Activated CD4-positive, alpha-beta memory T cell treated with anti-CD3 and anti-CD28 coated beads for 36 hours (primary cell): ENCODE measurements around the gene ASB2. TPM values are rescaled to one million over a fixed set of nuclear protein-coding genes. Genes with fewer than 3 reads are reported as not detected.

Source experiments
- CTCF ChIA-PET: fragments of 350-600 bp; sonication (Branson Sonifier 250); formaldehyde crosslinking; loops from one replicate; lab custom pipeline; 2021; ENCODE audit warnings: antibody characterized with exemption, inconsistent platforms; lab: Charles Lee
- POLR2A ChIA-PET: fragments of 350-600 bp; sonication (Branson Sonifier 250); formaldehyde crosslinking; loops from one replicate; lab custom pipeline; 2021; ENCODE audit warnings: antibody characterized with exemption; lab: Charles Lee
- DNase-seq: peaks from one replicate; pipeline ENCODE4 v3.0.0-alpha.2; 2020
- H3K27ac Mint-ChIP-seq: one replicate; pipeline ENCODE4 v1.8.0; 2021; ENCODE audit warnings: mixed read lengths
- H3K27me3 Mint-ChIP-seq: one replicate; pipeline ENCODE4 v1.8.0; 2021; ENCODE audit warnings: mixed read lengths
- H3K36me3 Mint-ChIP-seq: one replicate; pipeline ENCODE4 v1.8.0; 2021; ENCODE audit warnings: mixed read lengths
- H3K4me1 Mint-ChIP-seq: one replicate; pipeline ENCODE4 v1.8.0; 2021; ENCODE audit warnings: low read depth, mixed read lengths
- H3K4me3 Mint-ChIP-seq: one replicate; pipeline ENCODE4 v1.8.0; 2021; ENCODE audit warnings: mild to moderate bottlenecking, mixed read lengths
- H3K9me3 Mint-ChIP-seq: one replicate; pipeline ENCODE4 v1.8.0; 2021; ENCODE audit warnings: mixed read lengths
- intact Hi-C: fragments of 100-400 bp; cut with micrococcal nuclease; formaldehyde crosslinking; loops from one replicate; pipeline ENCODE4 v1.15.1; 2023
- total RNA-seq, 2 experiments: library from RNA; stranded (reverse); gene quantifications; one replicate each; pipeline ENCODE4 v1.2.3, GENCODE V29; 2021

Gene ASB2
- total RNA-seq, 2 experiments from 2014 or later: 40.6 to 44.6 TPM

GRCh38 chr14:93915800-93916199 lies 60.6 kb downstream of the ASB2 start:
- H3K27me3 Mint-ChIP-seq: no peaks in the 10 kb centered on the region
- ChIA-PET CTCF (interaction anchor here (2.4 kb wide), 1 partner anchor 9 kb away, joined by 10 read pairs; no protein-coding TSS in a partner anchor), POLR2A (no interaction called here)
- peaks cover 13% of the 10 kb centered on the region for H3K9me3 Mint-ChIP-seq
- DNase-seq: no peak
- intact Hi-C loops: no loop called here
- H3K4me1 Mint-ChIP-seq: peaks cover 3% of the 10 kb centered on the region
- H3K36me3 Mint-ChIP-seq: peaks cover 1% of the 10 kb centered on the region
- H3K27ac Mint-ChIP-seq: no peak overlapping the region
- no peak overlapping the region for H3K4me3 Mint-ChIP-seq

- Mint-ChIP-seq H3K9me3 (peaks cover 13% of the 10 kb centered on the region), H3K27ac (no peak overlapping the region), H3K36me3 (peaks cover 1% of the 10 kb centered on the region), H3K27me3 (no peaks in the 10 kb centered on the region), H3K4me3 (no peak overlapping the region), H3K4me1 (peaks cover 3% of the 10 kb centered on the region)
- ChIA-PET CTCF (interaction anchor here (2.4 kb wide), 1 partner anchor 8 kb away, joined by 10 read pairs; no protein-coding TSS in a partner anchor), POLR2A (no interaction called here)
- intact Hi-C loops: no loop called here
- no peak for DNase-seq
These were observed 61.2 kb downstream of the ASB2 start for GRCh38 chr14:93915070-93915705.

- Mint-ChIP-seq H3K27me3 (no peaks in the 10 kb centered on the region), H3K27ac (no peak overlapping the region), H3K36me3 (peaks cover 1% of the 10 kb centered on the region), H3K9me3 (peaks cover 9% of the 10 kb centered on the region), H3K4me1 (peaks cover 3% of the 10 kb centered on the region), H3K4me3 (no peak overlapping the region)
- DNase-seq: peak; percentile 44
- CTCF ChIA-PET: interaction anchor here (2.4 kb wide), 1 partner anchor 8 kb away, joined by 10 read pairs; no protein-coding TSS in a partner anchor
- intact Hi-C loops: loop anchor here (5.0 kb wide), 1 partner anchor 107 kb away; no protein-coding TSS in a partner anchor
- POLR2A ChIA-PET: no interaction called here
These were observed 62.1 kb downstream of the ASB2 start for GRCh38 chr14:93914278-93914677.

GRCh38 chr14:93912782-93913181 lies 63.6 kb downstream of the ASB2 start:
- no peak overlapping the region for H3K27ac Mint-ChIP-seq
- peaks cover 1% of the 10 kb centered on the region for H3K36me3 Mint-ChIP-seq
- intact Hi-C loops: loop anchor here (5.0 kb wide), 1 partner anchor 105 kb away; no protein-coding TSS in a partner anchor
- DNase-seq: no peak
- H3K4me1 Mint-ChIP-seq: peaks cover 3% of the 10 kb centered on the region
- H3K27me3 Mint-ChIP-seq: no peaks in the 10 kb centered on the region
- ChIA-PET POLR2A (no interaction called here), CTCF (no interaction called here)
- no peak overlapping the region for H3K4me3 Mint-ChIP-seq
- peaks cover 9% of the 10 kb centered on the region for H3K9me3 Mint-ChIP-seq

GRCh38 chr14:93911975-93912615 lies 64.3 kb downstream of the ASB2 start:
- intact Hi-C loops: loop anchor here (5.0 kb wide), 1 partner anchor 105 kb away; no protein-coding TSS in a partner anchor
- Mint-ChIP-seq H3K4me1 (peaks cover 3% of the 10 kb centered on the region), H3K4me3 (no peak overlapping the region), H3K27me3 (no peaks in the 10 kb centered on the region), H3K36me3 (peaks cover 1% of the 10 kb centered on the region), H3K9me3 (peaks cover 9% of the 10 kb centered on the region), H3K27ac (no peak overlapping the region)
- POLR2A ChIA-PET: no interaction called here
- no peak for DNase-seq
- CTCF ChIA-PET: interaction anchor here (1.0 kb wide), 1 partner anchor 28 kb away, joined by 3 read pairs; no protein-coding TSS in a partner anchor

- no peaks in the 10 kb centered on the region for H3K27me3 Mint-ChIP-seq
- peaks cover 1% of the 10 kb centered on the region for H3K36me3 Mint-ChIP-seq
- intact Hi-C loops: loop anchor here (5.0 kb wide), 1 partner anchor 102 kb away; no protein-coding TSS in a partner anchor
- CTCF ChIA-PET: interaction anchor here (0.6 to 1.7 kb wide), 5 partner anchors 17 to 313 kb away, joined by 3 to 10 read pairs (median 4); no protein-coding TSS in a partner anchor
- no peak overlapping the region for H3K27ac Mint-ChIP-seq
- DNase-seq: no peak
- peaks cover 3% of the 10 kb centered on the region for H3K4me1 Mint-ChIP-seq
- peaks cover 9% of the 10 kb centered on the region for H3K9me3 Mint-ChIP-seq
- POLR2A ChIA-PET: no interaction called here
- H3K4me3 Mint-ChIP-seq: no peak overlapping the region
These were observed 66.8 kb downstream of the ASB2 start for GRCh38 chr14:93909429-93910128.

GRCh38 chr14:93906341-93907329 lies 69.7 kb downstream of the ASB2 start:
- intact Hi-C loops: loop anchor here (1.0 kb wide), 1 partner anchor 251 kb away; no protein-coding TSS in a partner anchor
- ChIA-PET CTCF (interaction anchor here (0.6 to 3.8 kb wide), 12 partner anchors 9 to 323 kb away, joined by 3 to 27 read pairs (median 3); no protein-coding TSS in a partner anchor), POLR2A (no interaction called here)
- Mint-ChIP-seq H3K36me3 (no peaks in the 10 kb centered on the region), H3K4me1 (no peaks in the 10 kb centered on the region), H3K9me3 (no peaks in the 10 kb centered on the region), H3K27me3 (peaks cover 12% of the 10 kb centered on the region), H3K27ac (no peak overlapping the region), H3K4me3 (no peak overlapping the region)
- DNase-seq: peak; percentile 82

GRCh38 chr14:93905623-93906022 lies 70.7 kb downstream of the ASB2 start:
- H3K27ac Mint-ChIP-seq: no peak overlapping the region
- peaks cover 12% of the 10 kb centered on the region for H3K27me3 Mint-ChIP-seq
- no peaks in the 10 kb centered on the region for H3K4me1 Mint-ChIP-seq
- no peaks in the 10 kb centered on the region for H3K36me3 Mint-ChIP-seq
- no peak for DNase-seq
- ChIA-PET POLR2A (no interaction called here), CTCF (interaction anchor here (3.8 kb wide), 1 partner anchor 250 kb away, joined by 27 read pairs; no protein-coding TSS in a partner anchor)
- H3K4me3 Mint-ChIP-seq: no peak overlapping the region
- no peaks in the 10 kb centered on the region for H3K9me3 Mint-ChIP-seq
- intact Hi-C loops: loop anchor here (1.0 kb wide), 1 partner anchor 250 kb away; no protein-coding TSS in a partner anchor

GRCh38 chr14:93903342-93904184 lies 72.8 kb downstream of the ASB2 start:
- Mint-ChIP-seq H3K4me3 (no peak overlapping the region), H3K9me3 (no peaks in the 10 kb centered on the region), H3K36me3 (no peaks in the 10 kb centered on the region), H3K27ac (no peak overlapping the region), H3K27me3 (peaks cover 12% of the 10 kb centered on the region), H3K4me1 (no peaks in the 10 kb centered on the region)
- CTCF ChIA-PET: interaction anchor here (1.0 to 1.1 kb wide), 3 partner anchors 118 to 248 kb away, joined by 3 to 6 read pairs (median 3); no protein-coding TSS in a partner anchor
- peak; percentile 18 for DNase-seq
- intact Hi-C loops: no loop called here
- POLR2A ChIA-PET: no interaction called here

GRCh38 chr14:93902619-93903307 lies 73.6 kb downstream of the ASB2 start:
- DNase-seq: no peak
- Mint-ChIP-seq H3K27me3 (peaks cover 12% of the 10 kb centered on the region), H3K27ac (no peak overlapping the region), H3K9me3 (no peaks in the 10 kb centered on the region), H3K4me3 (no peak overlapping the region), H3K4me1 (no peaks in the 10 kb centered on the region), H3K36me3 (no peaks in the 10 kb centered on the region)
- intact Hi-C loops: no loop called here
- ChIA-PET POLR2A (no interaction called here), CTCF (interaction anchor here (0.6 to 2.2 kb wide), 5 partner anchors 117 to 291 kb away, joined by 3 to 6 read pairs (median 3); no protein-coding TSS in a partner anchor)
